Mesendoderm (in vitro differentiated cells): Measurements from ENCODE around the gene NENF.

ENCODE experiments used
- DNase-seq: peaks from one replicate; pipeline ENCODE4 v3.0.0; 2013
- H2AK5ac ChIP-seq: 2 replicates; pipeline ENCODE4 v1.6.1; 2013; ENCODE audit warnings: low read length, inconsistent platforms
- H2BK120ac ChIP-seq: 2 replicates; pipeline ENCODE4 v1.6.1; 2013; ENCODE audit warnings: low read depth, mild to moderate bottlenecking, low read length, moderate library complexity, mixed read lengths
- H2BK15ac ChIP-seq: replicated peaks from 2 replicates; pipeline ENCODE4 v1.6.1; 2013; ENCODE audit warnings: low read depth, mild to moderate bottlenecking, moderate library complexity
- H2BK5ac ChIP-seq: 2 replicates; pipeline ENCODE4 v1.6.1; 2013; ENCODE audit warnings: low read length, inconsistent platforms
- H3K18ac ChIP-seq: 2 replicates; pipeline ENCODE4 v1.6.1; 2013; ENCODE audit warnings: mild to moderate bottlenecking, low read length, mixed read lengths
- H3K23ac ChIP-seq: one replicate; pipeline ENCODE4 v1.6.1; 2013; ENCODE audit warnings: low read length
- H3K27ac ChIP-seq: 2 replicates; pipeline ENCODE4 v1.5.1; 2013; ENCODE audit warnings: low read depth, mild to moderate bottlenecking, inconsistent platforms, low read length, moderate library complexity
- H3K27me3 ChIP-seq: 2 replicates; pipeline ENCODE4 v1.6.1; 2013; ENCODE audit warnings: low read length, control low read depth, mild to moderate bottlenecking, inconsistent platforms; ENCODE audit not compliant: insufficient read depth, poor library complexity
- H3K36me3 ChIP-seq: 2 replicates; pipeline ENCODE4 v1.6.1; 2013; ENCODE audit warnings: low read length, inconsistent platforms; ENCODE audit not compliant: control insufficient read depth, insufficient read depth
- H3K4ac ChIP-seq: one replicate; pipeline ENCODE4 v1.6.1; 2013; ENCODE audit warnings: low read depth, mild to moderate bottlenecking, low read length, moderate library complexity
- H3K4me1 ChIP-seq: 2 replicates; pipeline ENCODE4 v1.6.1; 2013; ENCODE audit warnings: low read depth, low read length, inconsistent platforms; ENCODE audit not compliant: control insufficient read depth
- H3K4me2 ChIP-seq: 2 replicates; pipeline ENCODE4 v1.6.1; 2013; ENCODE audit warnings: low read length
- H3K4me3 ChIP-seq: 2 replicates; pipeline ENCODE4 v1.5.1; 2013; ENCODE audit warnings: mild to moderate bottlenecking, low read length
- H3K56ac ChIP-seq: one replicate; pipeline ENCODE4 v1.6.1; 2013; ENCODE audit warnings: low read length
- H3K79me1 ChIP-seq: 2 replicates; pipeline ENCODE4 v1.6.1; 2013; ENCODE audit warnings: low read length, inconsistent platforms
- H3K79me2 ChIP-seq: 2 replicates; pipeline ENCODE4 v1.6.1; 2013; ENCODE audit warnings: mild to moderate bottlenecking, low read length; ENCODE audit not compliant: control insufficient read depth, insufficient read depth
- H3K9ac ChIP-seq: 2 replicates; pipeline ENCODE4 v1.6.1; 2013; ENCODE audit warnings: low read length, inconsistent platforms
- H4K5ac ChIP-seq: one replicate; pipeline ENCODE4 v1.6.1; 2013; ENCODE audit warnings: low read length
- H4K8ac ChIP-seq: one replicate; pipeline ENCODE4 v1.6.1; 2013; ENCODE audit warnings: low read depth, mild to moderate bottlenecking, control low read depth, low read length, moderate library complexity
- WGBS: extraction: QIAGEN DNeasy Blood & Tissue Kit; methylation state at CpG from one replicate; pipeline ENCODE4 v1.1.7; 2013; ENCODE audit warnings: low lambda C conversion rate, missing lambda C conversion rate; ENCODE audit not compliant: insufficient coverage; ENCODE audit errors: extremely low coverage; 5-methylcytosine and 5-hydroxymethylcytosine counted together

NENF gene

DNA sequence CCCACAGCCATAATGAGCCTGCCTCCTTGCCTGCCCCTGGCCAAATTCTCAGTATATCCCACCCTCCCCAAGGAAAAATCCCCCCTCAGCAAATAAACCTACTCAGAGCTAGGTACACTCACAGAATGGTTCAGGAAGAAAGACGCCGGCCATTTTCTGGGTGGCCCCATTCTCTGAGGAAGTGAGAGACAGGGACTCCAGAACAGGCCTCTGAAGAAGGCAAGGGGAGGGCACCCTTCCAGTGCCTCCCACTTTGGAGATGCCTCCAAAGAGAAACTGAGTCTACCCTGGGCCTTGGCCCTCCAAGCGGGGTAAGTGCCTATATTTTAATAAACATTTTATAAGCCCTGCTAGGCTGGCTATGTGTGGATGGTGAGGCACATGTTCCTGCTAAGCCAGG, 20.3 kb upstream of the NENF start:
- H2BK120ac ChIP-seq, result no peak overlapping the region
- peaks cover 9% of the 10 kb centered on the region for H3K4me1 ChIP-seq
- no peak overlapping the region for H3K23ac ChIP-seq
- no peak overlapping the region for H3K56ac ChIP-seq
- H3K9ac ChIP-seq, result no peak overlapping the region
- no peak for DNase-seq
- peaks cover 8% of the 10 kb centered on the region for H3K36me3 ChIP-seq
- no peak overlapping the region for H2AK5ac ChIP-seq
- H2BK15ac ChIP-seq, result no peak overlapping the region
- no peak overlapping the region for H2BK5ac ChIP-seq
- H3K27ac ChIP-seq, result no peak overlapping the region
- H4K5ac ChIP-seq, result no peak overlapping the region
- WGBS, result no CpG with 5 or more reads among the region's 3 CpGs
- no peaks in the 10 kb centered on the region for H3K27me3 ChIP-seq
- H3K79me1 ChIP-seq, result peaks cover 12% of the 10 kb centered on the region
- H3K4ac ChIP-seq, result no peak overlapping the region
- H4K8ac ChIP-seq, result no peak overlapping the region
- no peaks in the 10 kb centered on the region for H3K79me2 ChIP-seq
- H3K4me3 ChIP-seq, result no peak overlapping the region
- no peak overlapping the region for H3K18ac ChIP-seq
- H3K4me2 ChIP-seq, result no peak overlapping the region

DNA sequence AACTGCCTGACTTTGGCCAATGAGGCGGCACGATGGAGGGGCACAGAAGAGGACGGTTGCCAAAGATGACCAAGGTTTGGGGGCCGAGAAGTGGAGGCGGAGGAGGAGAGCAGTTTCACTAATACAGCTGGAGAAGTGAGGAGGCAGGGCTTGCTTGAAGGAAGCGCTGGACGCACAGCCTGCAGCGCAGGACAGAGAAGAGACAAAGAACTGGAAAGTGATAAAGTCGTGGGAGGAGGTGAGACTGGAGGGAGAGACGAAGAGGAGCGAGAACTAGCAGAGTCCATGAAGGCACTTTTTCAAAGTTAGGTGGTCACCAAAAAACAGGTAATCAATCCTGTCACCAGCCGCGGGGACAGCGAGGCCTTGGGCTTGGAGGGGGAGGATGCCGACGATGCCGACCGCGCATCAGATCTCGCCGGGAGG, 18.8 kb upstream of the NENF start:
- no CpG with 5 or more reads among the region's 21 CpGs for WGBS
- Histone ChIP-seq H3K4me1 (peaks cover 9% of the 10 kb centered on the region), H3K9ac (peak overlapping the region; percentile 91), H3K4ac (no peak overlapping the region), H3K79me1 (peaks cover 12% of the 10 kb centered on the region), H2BK15ac (no peak overlapping the region), H4K8ac (no peak overlapping the region), H3K27me3 (no peaks in the 10 kb centered on the region), H3K4me3 (peak overlapping the region; percentile 88), H3K56ac (peak overlapping the region; percentile 95), H4K5ac (no peak overlapping the region), H3K23ac (peak overlapping the region; percentile 30), H2BK120ac (no peak overlapping the region), H2AK5ac (no peak overlapping the region), H3K18ac (no peak overlapping the region), H3K79me2 (no peaks in the 10 kb centered on the region), H3K4me2 (peak overlapping the region; percentile 72), H3K27ac (no peak overlapping the region), H2BK5ac (no peak overlapping the region), H3K36me3 (peaks cover 6% of the 10 kb centered on the region)
- no peak for DNase-seq

DNA sequence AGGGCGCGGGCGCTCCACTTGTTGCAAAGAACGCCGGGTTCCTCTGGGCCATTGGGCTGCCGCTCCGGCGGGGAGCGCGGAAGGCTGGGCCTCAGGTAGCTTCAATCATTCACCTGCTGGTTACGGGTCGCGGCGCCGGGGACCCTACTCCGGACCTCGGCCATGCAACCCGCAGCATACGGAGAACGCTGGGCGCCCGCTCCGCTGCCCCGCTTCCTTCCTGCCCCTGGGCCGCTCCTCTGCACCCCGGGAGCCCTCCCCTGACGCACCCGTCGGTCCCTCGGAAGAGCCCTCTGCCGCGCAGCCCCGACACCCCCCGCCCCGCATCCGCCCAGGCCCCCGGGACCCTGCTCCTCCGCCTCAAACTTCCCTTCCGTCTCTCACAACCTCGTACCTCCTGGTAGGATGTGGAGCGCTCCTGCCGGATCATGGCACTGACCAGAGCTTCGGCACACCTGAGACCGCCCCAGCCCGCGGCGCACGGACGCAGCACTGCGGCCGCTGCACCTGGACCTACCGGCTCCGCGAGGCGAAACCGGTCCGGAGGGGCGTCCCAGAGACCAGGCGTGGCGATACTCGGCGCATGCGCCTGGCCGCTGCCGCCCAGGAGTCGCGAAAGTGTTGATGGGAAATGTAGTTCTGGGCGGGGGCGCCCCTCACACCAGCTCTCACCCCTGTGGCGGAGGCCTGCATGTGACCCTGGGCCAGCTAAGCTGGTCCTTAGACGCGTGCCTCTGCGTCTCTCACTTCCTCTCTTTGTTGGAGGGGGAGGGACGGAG, 18.2 kb upstream of the NENF start, which contains the start of gene PACC1:
TSS of gene PACC1 (minus strand) at position 559 of the 779 bp plus-strand sequence. CDS start at position 430, 129 bp downstream.
- Histone ChIP-seq H3K79me1 (peaks cover 12% of the 10 kb centered on the region), H3K27me3 (no peaks in the 10 kb centered on the region), H4K8ac (no peak within 1 kb of the TSS), H4K5ac (no peak within 1 kb of the TSS), H2BK120ac (no peak within 1 kb of the TSS), H3K18ac (peak within 1 kb of the TSS; percentile 6), H2BK5ac (peak within 1 kb of the TSS; percentile 81), H3K9ac (peak within 1 kb of the TSS; percentile 91), H2BK15ac (no peak within 1 kb of the TSS), H3K56ac (peak within 1 kb of the TSS; percentile 95), H3K36me3 (peaks cover 6% of the 10 kb centered on the region), H3K4ac (no peak within 1 kb of the TSS), H3K23ac (peak within 1 kb of the TSS; percentile 48), H3K4me3 (peak within 1 kb of the TSS; percentile 88), H2AK5ac (no peak within 1 kb of the TSS), H3K27ac (peak within 1 kb of the TSS; percentile 3), H3K79me2 (no peaks in the 10 kb centered on the region), H3K4me2 (peak within 1 kb of the TSS; percentile 72), H3K4me1 (peaks cover 9% of the 10 kb centered on the region)
- peak; percentile 98 for DNase-seq
- no CpG with 5 or more reads among the region's 74 CpGs for WGBS

DNA sequence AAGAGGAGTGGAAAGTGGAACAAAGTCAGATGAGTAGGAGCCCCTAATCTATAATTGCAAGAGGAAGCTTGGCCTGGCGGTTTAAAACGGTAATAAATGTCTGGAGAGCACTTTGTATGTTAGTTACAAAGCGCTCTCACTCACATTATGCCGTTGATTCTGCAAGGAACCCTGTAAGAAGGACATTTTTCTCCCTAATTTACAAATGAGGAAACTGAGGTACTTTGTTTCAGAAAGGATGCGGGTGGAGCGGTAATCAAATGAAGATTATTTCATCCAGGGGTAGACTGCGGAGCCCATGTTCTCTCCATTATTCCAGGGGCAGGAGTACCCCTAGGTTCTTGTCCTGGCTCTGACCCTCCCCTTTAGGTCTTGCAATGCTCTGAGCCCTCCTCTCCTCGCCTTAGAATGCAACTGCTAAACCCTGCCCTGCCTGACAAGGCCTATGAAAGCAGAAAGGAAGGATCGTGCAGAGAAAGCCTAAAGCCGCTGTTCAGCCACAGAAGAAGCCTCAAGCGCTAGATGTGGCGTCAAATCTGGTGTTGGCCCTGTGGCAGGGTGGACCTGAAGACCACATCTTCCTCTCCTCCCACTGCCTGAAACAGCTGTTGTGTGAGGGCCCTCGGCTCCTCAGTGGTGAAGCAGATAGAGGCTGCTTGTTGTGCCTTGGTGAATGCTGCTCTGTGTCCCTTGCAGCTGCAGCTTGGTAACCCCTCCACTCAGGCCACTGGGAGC, 17.4 kb upstream of the NENF start:
- Histone ChIP-seq H3K18ac (no peak overlapping the region), H2AK5ac (no peak overlapping the region), H3K4ac (no peak overlapping the region), H3K4me3 (no peak overlapping the region), H3K79me1 (peaks cover 12% of the 10 kb centered on the region), H2BK120ac (no peak overlapping the region), H3K23ac (peak overlapping the region; percentile 48), H2BK5ac (peak overlapping the region; percentile 10), H2BK15ac (no peak overlapping the region), H3K36me3 (no peaks in the 10 kb centered on the region), H3K4me1 (peaks cover 9% of the 10 kb centered on the region), H3K27ac (peak overlapping the region; percentile 3), H4K5ac (no peak overlapping the region), H3K79me2 (no peaks in the 10 kb centered on the region), H4K8ac (no peak overlapping the region), H3K27me3 (no peaks in the 10 kb centered on the region), H3K56ac (peak overlapping the region; percentile 66), H3K4me2 (no peak overlapping the region), H3K9ac (peak overlapping the region; percentile 35)
- peak; percentile 46 for DNase-seq
- WGBS, result no CpG with 5 or more reads among the region's 13 CpGs

DNA sequence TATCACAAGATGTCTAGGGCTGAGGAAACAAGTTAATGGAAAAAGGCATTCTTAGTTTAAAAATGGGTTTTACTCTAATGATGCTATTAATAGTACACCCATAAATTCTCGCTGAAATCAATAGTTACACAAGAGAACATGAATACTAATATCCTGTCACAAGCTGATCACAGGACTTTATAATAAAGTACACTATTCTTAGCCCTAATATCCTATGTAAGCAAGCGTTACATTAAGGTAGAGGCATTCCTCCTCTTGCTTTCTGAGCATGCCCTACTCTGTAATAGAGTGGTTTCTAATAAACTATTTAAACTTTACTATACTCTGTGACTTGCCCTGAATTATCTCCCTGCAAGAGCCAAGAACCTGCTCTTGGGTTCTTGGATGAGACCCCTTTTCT, 11.6 kb upstream of the NENF start:
- Histone ChIP-seq H3K23ac (no peak overlapping the region), H3K27me3 (no peaks in the 10 kb centered on the region), H3K4me1 (no peaks in the 10 kb centered on the region), H2BK15ac (no peak overlapping the region), H3K18ac (no peak overlapping the region), H2BK5ac (no peak overlapping the region), H3K4me2 (no peak overlapping the region), H3K4me3 (no peak overlapping the region), H3K36me3 (no peaks in the 10 kb centered on the region), H3K9ac (no peak overlapping the region), H3K4ac (no peak overlapping the region), H4K5ac (no peak overlapping the region), H3K79me2 (no peaks in the 10 kb centered on the region), H3K27ac (no peak overlapping the region), H3K79me1 (no peaks in the 10 kb centered on the region), H2BK120ac (no peak overlapping the region), H4K8ac (no peak overlapping the region), H2AK5ac (no peak overlapping the region), H3K56ac (no peak overlapping the region)
- DNase-seq, result no peak
- no CpG with 5 or more reads among the region's 2 CpGs for WGBS
